HG02852 (cell line): ENCODE data around the gene DNAJB13.
A peak's percentile ranks its signal among the peaks of the same experiment; 100 is the strongest.
"Not testable (repeated sequence)": the region's sequence is repeated elsewhere in the genome, so short reads cannot be mapped to it uniquely, and the experiment has no call there.

Experiments used
- ATAC-seq: cut with Tn5 transposase; IDR thresholded peaks from one replicate; pipeline ENCODE4 v1.9.1; 2021; ENCODE audit warnings: mild to moderate bottlenecking, moderate library complexity; ENCODE audit not compliant: unreplicated experiment

DNAJB13 gene, protein sequence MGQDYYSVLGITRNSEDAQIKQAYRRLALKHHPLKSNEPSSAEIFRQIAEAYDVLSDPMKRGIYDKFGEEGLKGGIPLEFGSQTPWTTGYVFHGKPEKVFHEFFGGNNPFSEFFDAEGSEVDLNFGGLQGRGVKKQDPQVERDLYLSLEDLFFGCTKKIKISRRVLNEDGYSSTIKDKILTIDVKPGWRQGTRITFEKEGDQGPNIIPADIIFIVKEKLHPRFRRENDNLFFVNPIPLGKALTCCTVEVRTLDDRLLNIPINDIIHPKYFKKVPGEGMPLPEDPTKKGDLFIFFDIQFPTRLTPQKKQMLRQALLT

DNA sequence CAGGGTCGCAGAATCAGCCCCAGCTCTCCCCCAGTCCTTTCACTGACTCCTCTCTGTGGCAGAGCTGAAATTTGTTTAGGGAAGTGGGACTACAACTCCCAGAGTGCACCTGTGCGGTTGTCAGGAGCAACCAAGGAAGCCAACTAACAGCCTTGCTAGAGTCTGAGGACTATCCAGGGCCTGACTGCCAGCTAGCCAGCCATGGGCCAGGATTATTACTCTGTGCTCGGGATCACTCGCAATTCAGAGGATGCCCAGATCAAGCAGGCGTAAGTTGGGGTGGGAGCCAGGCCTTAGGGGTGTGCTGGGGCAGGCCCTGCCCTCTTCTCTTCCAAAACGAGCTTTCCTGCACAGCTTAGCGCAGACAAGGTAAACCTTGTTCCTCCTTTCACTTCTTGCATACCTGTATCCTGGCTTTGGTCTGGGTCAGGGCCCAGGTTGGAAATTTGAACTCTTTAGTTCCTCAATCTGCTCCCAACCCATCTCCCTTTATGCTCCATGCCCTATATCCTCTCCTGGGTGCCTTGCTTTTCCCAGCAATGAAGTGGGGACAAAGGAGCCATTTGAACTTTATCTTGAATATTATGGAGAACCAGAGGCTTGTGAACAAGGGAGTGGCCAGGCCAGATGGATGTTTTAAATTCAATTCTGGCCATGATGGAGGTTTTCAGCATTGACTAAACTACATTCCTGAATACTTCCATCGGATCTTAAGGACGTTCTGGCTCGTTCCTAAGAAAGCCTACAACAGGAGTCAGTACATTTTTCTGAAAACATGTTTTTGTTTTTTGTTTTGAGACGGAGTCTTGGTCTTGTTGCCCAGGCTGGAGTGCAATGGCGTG lies at the start of gene DNAJB13:
DNAJB13 (plus strand) TSS at position 158 of the 842 bp plus-strand sequence; CDS start at position 202, 44 bp downstream.
- ATAC-seq, result peak; percentile 79

DNA sequence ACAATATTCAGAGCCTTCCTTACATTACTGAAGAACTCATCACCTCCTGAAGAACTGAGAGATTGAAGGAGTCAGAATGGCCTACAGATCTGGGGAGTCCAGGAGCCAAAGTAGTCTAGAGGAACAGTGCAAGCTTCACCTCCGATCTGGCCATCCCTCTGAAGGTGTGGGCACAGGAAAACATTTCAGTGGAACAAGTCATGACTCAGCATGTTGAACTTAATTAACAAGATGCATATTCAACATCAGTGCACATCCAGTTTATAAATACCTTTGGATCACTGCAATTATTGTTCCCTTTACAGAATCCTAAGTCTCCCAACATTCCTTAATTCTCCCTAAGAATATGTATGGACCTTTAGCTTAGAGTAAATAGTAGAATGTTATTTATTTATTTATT lies 48.5 kb upstream of the DNAJB13 start:
- ATAC-seq, result no peak

DNA sequence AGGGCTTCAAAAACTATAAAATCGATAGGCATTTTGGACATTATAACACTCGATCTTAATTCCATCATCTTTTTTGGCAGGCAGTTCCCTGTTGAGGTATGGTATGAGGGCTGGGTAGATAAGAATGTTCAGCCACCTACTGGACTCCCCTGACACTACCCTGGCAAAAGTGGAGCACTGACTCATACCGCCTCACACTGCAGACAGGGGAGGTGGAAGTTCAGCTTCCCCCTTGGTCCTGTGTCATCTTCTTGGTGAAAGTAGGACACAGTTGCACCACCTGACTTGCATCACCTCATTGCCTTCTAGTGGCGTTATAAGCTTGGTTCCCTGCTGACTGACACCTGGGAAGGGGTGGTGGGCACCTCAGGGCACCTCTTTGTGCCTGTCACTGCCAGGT lies 43.6 kb upstream of the DNAJB13 start:
- no peak for ATAC-seq

DNA sequence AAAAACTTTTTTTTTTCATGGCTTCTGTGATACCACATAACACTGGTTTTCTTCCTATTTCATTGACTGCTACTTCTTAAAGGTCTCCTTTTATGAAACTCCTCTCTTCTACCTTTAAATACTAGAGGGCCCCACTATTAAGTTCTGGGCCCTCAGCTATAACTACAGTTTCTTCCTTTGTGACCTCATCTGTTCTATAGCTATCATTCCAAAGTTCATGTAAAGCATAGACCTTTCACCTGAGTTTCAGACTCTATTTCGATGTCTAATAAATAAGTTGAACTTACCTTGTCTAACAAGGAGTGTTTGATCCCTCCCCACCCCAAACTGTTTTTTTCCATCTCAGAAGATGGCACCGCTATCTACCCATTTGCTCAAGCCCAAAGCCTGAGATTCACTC lies 38.8 kb upstream of the DNAJB13 start:
- no peak for ATAC-seq

DNA sequence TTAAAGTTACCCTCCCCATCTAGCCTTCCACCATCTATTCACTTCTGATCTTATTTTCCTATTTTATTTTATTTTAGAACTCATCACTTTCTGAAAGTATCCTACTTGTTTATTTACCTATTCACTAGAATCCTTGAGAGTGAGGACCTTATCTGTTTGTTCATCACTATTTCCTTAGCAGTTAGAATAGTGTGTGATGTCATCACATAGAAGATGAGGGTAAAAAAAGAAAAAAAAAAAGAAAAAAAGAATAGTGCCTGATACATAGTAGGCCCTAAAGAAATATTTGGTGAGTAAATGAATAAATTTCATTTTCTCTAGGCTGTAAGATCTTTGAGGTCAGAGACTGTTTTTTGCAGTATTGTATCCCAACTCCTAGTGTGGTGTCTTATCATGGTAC lies 37.4 kb upstream of the DNAJB13 start:
- no peak for ATAC-seq

DNA sequence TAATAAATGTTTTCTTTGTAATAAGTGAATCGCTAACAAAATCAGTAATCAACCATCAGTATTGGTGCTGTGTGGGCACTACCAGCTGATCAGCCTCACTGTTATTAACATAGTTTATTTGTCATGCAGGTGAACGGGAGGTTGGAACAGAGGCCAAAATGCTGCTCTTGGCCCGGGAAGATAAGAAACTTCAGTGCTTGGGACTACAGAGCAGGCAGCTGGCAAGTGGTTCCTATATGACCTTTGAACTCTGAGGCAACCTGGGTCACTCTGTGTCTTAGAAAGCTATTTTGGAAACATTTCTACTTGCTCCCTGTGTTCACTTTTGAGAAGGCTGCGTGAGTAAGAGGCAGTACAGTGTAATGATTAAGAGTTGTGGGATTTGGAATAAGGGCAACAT lies 36.5 kb upstream of the DNAJB13 start:
- no peak for ATAC-seq

DNA sequence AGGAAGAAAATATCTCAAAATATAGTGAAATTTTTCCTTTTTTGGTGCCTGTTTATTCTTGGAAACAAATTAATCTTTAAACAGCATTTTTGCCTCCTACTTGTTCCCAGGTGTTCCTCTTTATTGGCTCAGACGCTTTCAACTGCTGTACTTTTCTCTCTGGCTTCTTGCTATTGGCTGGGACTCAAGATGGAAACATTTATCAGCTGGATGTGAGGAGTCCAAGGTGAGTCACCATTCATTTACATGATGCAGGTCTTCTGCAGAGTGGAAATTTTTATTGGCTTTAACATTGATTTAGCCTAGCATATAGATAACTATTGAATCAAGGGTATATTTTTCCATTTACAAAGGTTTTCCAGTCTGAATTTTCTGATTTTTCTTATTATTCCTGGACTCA lies 34.4 kb upstream of the DNAJB13 start:
- ATAC-seq, result no peak

DNA sequence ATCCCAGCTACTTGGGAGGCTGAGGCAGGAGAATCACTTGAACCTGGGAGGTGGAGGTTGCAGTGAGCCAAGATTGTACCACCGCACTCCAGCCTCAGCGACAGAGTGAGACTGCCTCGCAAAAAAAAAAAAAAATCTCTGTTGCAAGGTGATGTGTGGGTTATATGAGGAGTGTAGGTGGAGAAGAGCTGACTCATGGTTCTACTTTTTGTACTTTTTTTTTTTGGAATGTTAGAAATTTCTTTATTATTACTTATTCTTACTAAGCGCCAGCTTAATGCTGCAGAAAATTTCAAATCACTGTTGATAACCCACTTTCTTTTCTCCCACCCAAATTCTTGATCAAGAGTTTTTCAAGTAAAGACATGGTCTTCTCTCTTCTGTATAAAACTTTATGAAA lies 29.6 kb upstream of the DNAJB13 start:
- ATAC-seq, result no peak

DNA sequence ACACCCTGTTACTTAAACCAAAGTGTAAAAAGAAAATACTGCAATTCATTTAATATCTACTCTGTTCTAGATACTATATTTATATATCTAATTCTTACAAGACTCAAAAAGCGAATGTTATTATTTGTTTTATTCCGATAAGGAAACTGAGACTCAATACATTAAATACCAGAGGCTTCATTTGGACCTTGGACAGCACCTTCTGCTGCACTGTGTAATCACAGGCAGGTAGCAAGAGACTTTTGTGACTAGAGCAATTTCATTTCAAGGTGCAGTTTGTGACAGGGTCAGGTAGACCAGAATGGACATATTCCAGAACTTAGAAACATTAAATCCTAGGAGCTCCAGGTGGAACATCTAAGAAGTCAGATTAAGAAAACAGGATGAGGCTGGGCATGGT lies 21.4 kb upstream of the DNAJB13 start:
- no peak for ATAC-seq

DNA sequence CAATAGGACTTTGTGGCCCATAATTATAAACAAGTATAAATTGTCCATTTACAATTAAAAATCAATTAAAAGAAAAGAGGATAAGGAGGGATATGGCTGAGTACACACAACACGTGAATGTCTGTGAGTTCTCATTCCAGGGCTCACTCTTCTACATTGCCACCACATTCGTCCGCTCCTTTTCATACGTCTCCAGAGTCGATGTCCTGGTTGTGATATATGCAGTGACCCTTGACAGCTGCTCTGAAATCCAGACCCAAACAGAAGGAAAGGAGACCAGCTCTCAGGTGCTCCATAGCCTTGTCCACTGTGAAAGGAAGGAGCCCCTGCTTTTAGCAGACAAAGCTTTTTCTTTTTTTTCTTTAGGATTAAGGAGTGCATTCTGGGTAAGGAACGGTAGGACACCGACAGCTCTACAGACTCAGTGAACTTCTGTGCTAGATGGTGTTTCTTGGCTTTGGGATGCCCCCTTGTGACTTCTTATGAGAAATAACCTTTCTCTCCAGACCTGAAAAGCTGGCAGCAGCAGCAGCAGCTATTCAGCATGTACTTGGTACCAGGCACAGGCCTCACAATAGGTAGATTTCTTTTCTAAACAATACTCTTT lies 19.7 kb upstream of the DNAJB13 start:
- ATAC-seq, result no peak

DNA sequence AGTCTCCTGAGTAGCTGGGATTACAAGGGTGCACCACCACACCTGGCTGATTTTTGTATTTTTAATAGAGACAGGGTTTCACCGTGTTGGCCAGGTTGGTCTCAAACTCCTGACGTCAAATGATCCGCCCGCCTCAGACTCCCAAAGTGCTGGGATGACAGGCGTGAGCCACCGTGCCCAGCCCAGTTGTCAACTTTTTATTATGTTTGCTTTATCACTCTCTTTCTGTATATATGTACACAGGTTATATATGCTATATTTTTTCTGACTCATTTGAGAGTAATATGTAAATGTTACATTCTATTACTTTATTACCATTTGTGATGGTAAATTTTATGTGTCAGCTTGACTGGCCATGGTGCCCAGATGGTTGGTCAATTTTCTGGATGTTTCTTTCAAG lies 18.9 kb upstream of the DNAJB13 start:
- no peak for ATAC-seq

DNA sequence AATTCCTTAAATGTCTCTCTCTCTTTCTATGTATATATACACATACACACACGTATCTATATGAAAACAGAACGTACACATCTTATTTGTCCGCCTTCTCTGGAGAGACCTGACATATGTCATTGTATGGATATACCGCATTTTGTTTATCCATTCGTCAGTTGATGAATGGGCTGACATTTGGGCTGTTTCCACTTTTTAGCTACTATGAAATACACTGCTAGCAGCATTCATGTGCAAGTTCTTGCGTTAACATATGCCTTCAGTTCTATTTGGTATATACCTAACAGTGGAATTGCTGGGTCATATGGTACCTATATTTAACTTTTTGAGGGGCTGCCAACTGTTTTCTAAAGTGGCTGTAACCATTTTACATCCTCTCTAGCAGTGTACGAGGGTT lies 18.0 kb upstream of the DNAJB13 start:
- no peak for ATAC-seq

DNA sequence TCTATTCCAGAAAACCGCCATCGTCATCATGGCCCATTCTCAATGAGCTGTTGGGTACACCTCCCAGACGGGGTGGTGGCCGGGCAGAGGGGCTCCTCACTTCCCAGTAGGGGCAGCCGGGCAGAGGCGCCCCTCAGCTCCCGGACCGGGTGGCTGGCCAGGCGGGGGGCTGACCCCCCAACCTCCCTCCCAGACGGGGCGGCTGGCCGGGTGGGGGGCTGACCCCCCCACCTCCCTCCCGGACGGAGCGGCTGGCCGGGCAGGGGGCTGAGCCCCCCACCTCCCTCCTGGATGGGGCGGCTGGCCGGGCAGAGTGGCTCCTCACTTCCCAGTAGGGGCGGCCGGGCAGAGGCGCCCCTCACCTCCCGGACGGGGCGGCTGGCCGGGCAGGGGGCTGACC lies 14.8 kb upstream of the DNAJB13 start:
- ATAC-seq, result not testable (repeated sequence)

DNA sequence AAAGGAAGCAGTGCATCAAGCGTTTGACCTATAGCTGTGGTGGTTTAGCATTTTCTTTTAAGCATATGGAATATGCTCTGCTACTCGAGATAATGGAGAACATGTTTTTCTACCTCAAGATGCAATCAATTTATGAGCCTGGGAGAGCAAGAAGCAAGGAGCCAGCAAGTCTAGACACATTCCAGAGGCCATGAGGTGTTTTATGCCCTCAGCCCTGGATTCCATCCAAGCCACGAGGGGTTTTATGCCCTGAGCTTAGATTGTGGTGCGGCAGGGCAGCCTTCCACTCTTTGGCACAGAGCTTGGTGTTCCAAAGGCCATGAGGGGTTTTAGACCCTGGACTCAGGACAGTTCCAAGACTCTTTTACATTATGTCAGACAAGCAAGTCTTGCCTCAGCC lies 11.7 kb upstream of the DNAJB13 start:
- ATAC-seq, result no peak

DNA sequence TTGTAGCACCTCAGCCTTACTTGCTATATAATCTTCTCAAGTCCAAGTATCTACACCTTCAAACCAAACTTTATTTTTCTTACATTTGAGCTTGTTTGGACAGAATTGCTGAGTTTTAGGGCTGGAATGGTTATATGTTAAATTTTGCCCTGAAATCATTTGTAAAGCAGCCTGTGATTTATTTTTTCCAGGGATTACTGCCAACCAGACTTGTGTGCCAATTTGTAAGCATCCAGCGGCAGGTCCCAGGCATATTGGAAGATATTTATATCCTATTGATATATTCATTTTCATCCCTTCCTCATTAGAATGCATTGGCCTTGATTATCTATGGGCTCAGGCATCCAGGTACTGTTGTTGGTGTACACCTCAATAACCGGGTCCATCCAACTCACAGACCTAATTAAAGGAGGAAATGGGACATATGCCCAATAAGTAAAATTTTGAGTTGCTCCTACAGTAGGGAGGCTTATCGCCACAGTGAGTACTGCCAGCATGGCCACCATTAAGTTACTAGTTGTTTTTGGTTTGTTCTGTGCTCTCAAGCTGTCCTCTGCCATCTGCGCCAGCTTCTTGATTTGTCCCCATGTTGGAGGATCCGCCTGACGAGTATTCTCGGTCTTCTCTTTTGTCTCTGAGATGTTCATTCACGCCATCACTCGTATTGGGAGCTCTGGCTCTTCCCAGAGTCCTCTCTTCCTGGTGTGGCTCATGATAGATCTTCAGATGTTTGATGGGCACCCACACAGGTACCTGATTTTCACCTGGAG lies 9.8 kb upstream of the DNAJB13 start:
- no peak for ATAC-seq

DNA sequence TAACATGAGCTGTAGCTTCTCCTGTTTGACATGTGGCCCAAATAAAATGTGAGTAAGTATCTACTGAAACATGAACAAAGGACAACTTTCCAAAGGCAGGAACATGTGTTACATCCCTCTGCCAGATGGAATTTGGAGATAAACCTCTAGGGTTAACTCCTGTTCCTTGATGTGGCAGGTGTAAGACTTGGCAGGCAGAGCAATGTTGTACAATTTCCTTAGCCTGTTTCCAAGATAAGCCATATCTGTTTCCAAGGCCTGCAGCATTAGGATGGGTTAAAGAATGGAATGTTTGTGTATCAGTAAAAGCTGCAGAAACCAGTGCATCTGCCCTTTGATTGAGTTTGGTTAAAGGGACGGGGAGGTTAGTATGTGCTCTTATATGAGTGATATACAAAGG lies 8.8 kb upstream of the DNAJB13 start:
- ATAC-seq, result no peak

DNA sequence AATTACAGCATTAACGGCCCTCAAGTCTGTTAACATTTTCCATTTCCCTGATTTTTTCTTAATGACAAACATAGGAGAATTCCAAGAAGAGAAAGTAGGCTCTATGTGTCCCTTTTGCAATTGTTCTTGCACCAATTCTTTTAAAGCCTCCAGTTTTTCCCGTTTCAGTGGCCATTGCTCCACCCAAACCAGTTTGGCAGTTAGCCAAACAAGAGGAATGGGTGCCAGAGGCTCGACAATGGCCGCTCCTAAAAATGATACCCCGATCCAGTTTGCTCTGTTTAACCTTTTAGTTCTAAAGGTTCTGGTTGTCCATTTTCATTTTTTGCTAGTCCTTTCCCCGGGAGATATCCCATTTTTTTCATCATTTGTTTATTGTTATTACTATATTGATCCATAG lies 6.7 kb upstream of the DNAJB13 start:
- ATAC-seq, result no peak

DNA sequence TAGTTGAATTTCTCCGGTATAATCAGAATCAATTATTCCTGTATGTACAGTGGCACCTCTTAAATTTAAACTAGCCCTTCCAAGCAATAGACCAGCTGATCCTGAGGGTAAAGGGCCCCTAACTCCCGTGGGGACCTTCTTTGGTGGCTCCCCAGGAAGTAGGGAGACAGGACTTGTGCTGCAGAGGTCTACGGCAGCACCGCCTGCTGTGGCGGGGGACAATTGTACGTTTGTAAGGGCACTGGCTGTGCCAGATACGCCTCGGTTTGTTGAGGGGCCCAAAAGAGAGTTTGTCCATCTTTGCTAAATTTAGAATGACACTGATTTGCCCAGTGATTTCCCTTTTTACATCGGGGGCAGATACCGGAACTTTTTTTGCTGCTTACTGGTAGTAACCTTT lies 5.9 kb upstream of the DNAJB13 start:
- no peak for ATAC-seq

DNA sequence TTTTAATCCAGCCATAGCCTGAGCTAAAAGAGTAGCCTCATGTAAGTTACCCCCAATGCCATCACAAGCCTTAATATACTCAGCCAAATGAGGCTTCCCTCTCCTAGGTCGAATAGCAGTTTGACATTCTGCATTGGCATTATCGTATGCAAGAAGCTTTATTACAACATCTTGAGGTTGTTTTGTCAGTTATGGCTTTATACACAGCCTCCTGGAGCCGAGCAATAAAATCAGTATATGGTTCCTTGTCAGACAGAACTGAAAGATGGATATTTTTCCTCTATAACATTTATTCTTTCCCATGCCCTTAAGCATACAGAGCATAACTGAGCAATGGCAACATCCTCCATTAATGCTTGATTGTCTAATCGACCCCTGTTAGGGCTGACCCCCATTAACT lies 5.4 kb upstream of the DNAJB13 start:
- ATAC-seq, result no peak

DNA sequence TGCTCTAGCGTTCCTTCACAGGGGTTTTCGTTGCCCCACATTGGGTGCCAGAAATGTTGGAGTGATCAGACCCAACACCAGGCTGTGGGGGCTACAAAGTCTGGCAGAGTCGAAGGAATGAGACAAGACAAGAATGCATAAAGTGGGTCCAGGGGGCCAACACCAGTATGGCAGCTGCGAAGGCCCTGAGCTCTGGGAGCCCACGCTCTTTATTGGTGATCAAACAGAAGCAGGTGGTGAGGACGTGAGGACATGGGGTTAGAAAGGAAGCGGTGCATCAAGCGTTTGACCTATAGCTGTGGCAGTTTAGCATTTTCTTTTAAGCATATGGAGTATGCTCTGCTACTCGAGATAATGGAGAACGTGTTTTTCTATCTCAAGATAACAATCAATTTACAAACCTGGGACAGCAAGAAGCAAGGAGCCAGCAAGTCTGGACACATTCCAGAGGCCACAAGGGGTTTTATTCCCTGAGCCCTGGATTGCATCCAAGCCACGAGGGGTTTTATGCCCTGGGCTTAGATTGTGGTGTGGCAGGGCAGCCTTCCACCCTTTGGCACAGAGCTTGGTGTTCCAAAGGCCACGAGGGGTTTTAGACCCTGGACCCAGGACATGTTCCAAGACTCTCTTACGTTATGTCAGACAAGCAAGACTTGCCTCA lies 3.9 kb upstream of the DNAJB13 start:
- ATAC-seq, result no peak

DNA sequence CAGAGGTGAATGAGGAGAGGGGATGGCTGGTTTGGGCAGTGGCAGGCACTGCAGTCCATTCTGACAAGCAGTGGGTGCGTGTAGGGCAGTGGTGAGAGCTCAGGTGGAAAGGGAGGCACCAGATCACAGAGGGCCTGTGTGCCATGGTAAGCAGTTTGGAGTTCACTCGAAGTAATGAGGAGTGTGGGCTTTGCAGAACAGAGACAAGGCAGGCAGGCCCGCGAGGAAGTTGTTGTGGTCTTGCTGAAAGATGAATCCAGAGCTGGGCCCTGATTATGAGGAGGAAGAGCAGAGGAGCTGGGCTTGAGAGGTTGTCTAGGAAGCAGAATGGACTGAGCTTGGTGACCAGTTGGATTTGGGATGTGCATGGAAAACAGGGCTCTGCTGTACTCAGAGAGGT lies 1.6 kb upstream of the DNAJB13 start:
- ATAC-seq, result no peak
